SK-N-SH treated with all-trans-retinoic acid at 6 μM for 48 hours (cell line): ENCODE results near the gene GALNT17.

Experiments used
- ATAC-seq: fragments of 200-7000 bp; cut with Tn5 transposase; 3 replicates; pipeline ENCODE4 v1.9.1; 2020; ENCODE audit warnings: mild to moderate bottlenecking, moderate library complexity
- ARNTL ChIP-seq: fragments of 450-650 bp; formaldehyde crosslinking; IDR thresholded peaks from 2 replicates; pipeline ENCODE4 v1.5.0; 2020; ENCODE audit warnings: low read depth, mild to moderate bottlenecking, moderate library complexity, borderline replicate concordance
- BACH2 ChIP-seq: fragments of 250-450 bp; sonication (Bioruptor Pico); IDR thresholded peaks from 2 replicates; pipeline ENCODE4 v1.9.0; 2021; ENCODE audit warnings: mild to moderate bottlenecking, borderline replicate concordance
- CSDC2 ChIP-seq: fragments of 250-450 bp; sonication (Bioruptor Pico); IDR thresholded peaks from 2 replicates; pipeline ENCODE4 v1.5.0; 2020; ENCODE audit warnings: mild to moderate bottlenecking, moderate library complexity
- CSRNP3 ChIP-seq: fragments of 250-450 bp; sonication (Bioruptor Pico); IDR thresholded peaks from 2 replicates; pipeline ENCODE4 v1.5.1; 2021; ENCODE audit warnings: mild to moderate bottlenecking, moderate library complexity
- ESRRG ChIP-seq: fragments of 250-450 bp; sonication (Bioruptor Pico); IDR thresholded peaks from 2 replicates; pipeline ENCODE4 v1.6.1; 2021; ENCODE audit warnings: mild to moderate bottlenecking
- GLIS3 ChIP-seq: fragments of 250-450 bp; sonication (Bioruptor Pico); IDR thresholded peaks from 2 replicates; pipeline ENCODE4 v1.5.0; 2020; ENCODE audit warnings: mild to moderate bottlenecking, moderate library complexity
- ISL1 ChIP-seq: fragments of 250-450 bp; sonication (Bioruptor Pico); IDR thresholded peaks from 2 replicates; pipeline ENCODE4 v2.1.2; 2022; ENCODE audit warnings: mild to moderate bottlenecking, moderate library complexity
- OSR1 ChIP-seq: fragments of 250-450 bp; sonication (Bioruptor Pico); IDR thresholded peaks from 2 replicates; pipeline ENCODE4 v1.8.0; 2022; ENCODE audit warnings: moderate library complexity, mild to moderate bottlenecking, inconsistent platforms
- RARB ChIP-seq: fragments of 250-450 bp; sonication (Bioruptor Pico); IDR thresholded peaks from 2 replicates; pipeline ENCODE4 v1.8.0; 2021; ENCODE audit warnings: mild to moderate bottlenecking, moderate library complexity
- TCF4 ChIP-seq: fragments of 250-450 bp; sonication (Bioruptor Pico); IDR thresholded peaks from 2 replicates; pipeline ENCODE4 v1.8.0; 2021; ENCODE audit warnings: mild to moderate bottlenecking, moderate library complexity, borderline replicate concordance
- TOX ChIP-seq: fragments of 250-450 bp; sonication (Bioruptor Pico); IDR thresholded peaks from 2 replicates; pipeline ENCODE4 v1.8.0; 2021; ENCODE audit warnings: mild to moderate bottlenecking, moderate library complexity, borderline replicate concordance
- TSHZ2 ChIP-seq: fragments of 250-450 bp; sonication (Bioruptor Pico); IDR thresholded peaks from 2 replicates; pipeline ENCODE4 v1.5.0; 2020; ENCODE audit warnings: mild to moderate bottlenecking, moderate library complexity
- ZC3H10 ChIP-seq: fragments of 250-450 bp; sonication (Bioruptor Pico); IDR thresholded peaks from 2 replicates; pipeline ENCODE4 v1.5.1; 2021; ENCODE audit warnings: mild to moderate bottlenecking, moderate library complexity
- ZFP3 ChIP-seq: fragments of 250-450 bp; sonication (Bioruptor Pico); IDR thresholded peaks from 2 replicates; pipeline ENCODE4 v1.5.0; 2020; ENCODE audit warnings: mild to moderate bottlenecking, moderate library complexity
- ZFP30 ChIP-seq: fragments of 450-650 bp; formaldehyde crosslinking; IDR thresholded peaks from 2 replicates; pipeline ENCODE4 v1.5.0; 2022; ENCODE audit warnings: mild to moderate bottlenecking, moderate library complexity
- ZNF565 ChIP-seq: fragments of 450-650 bp; formaldehyde crosslinking; conservative IDR thresholded peaks from 2 replicates; pipeline ENCODE4 v1.5.0; 2020; ENCODE audit warnings: low read depth, mild to moderate bottlenecking, moderate library complexity
- ZNF70 ChIP-seq: fragments of 450-650 bp; formaldehyde crosslinking; IDR thresholded peaks from 2 replicates; pipeline ENCODE4 v1.5.0; 2020; ENCODE audit warnings: mild to moderate bottlenecking, moderate library complexity
- ZNF8 ChIP-seq: fragments of 450-650 bp; formaldehyde crosslinking; IDR thresholded peaks from 2 replicates; pipeline ENCODE4 v1.5.0; 2020; ENCODE audit warnings: mild to moderate bottlenecking, moderate library complexity
- TF ChIP-seq, protein P1 (sequence below): fragments of 250-450 bp; sonication (Bioruptor Pico); IDR thresholded peaks from 2 replicates; pipeline ENCODE4 v1.8.0; 2021; ENCODE audit warnings: low read depth, mild to moderate bottlenecking, moderate library complexity, borderline replicate concordance
- TF ChIP-seq, protein P2 (sequence below): fragments of 250-450 bp; sonication (Bioruptor Pico); IDR thresholded peaks from 2 replicates; pipeline ENCODE4 v1.5.1; 2020; ENCODE audit warnings: low read depth, mild to moderate bottlenecking, moderate library complexity
- TF ChIP-seq, protein P3 (sequence below): fragments of 250-450 bp; sonication (Bioruptor Pico); IDR thresholded peaks from 2 replicates; pipeline ENCODE4 v1.8.0; 2020; ENCODE audit warnings: mild to moderate bottlenecking, moderate library complexity, borderline replicate concordance

The GALNT17 gene

DNA sequence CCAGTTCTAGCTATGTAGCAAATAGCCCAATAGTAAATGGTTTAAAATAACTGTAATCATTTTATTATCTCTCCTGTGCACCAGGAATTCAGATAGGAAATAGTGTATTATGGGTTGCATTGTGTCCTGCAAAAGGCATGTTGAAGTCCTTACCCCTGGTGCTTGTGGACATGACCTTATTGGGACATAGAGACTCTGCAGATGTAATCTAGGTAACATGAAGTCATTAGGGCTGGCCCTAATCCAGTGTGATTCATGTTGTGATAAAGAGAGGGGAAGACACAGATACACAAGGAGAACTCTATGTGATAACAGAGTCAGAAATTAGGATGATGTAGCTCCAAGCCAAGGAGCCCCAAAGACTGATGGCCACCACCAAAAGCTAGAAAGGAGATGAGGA is 462.8 kb downstream of the GALNT17 start:
- TF ChIP-seq ZC3H10 (no peak), CSDC2 (no peak), OSR1 (no peak), GLIS3 (CRISPR knock-in tag) (no peak), ISL1 (no peak), RARB (CRISPR knock-in tag) (no peak), ZNF70 (CRISPR knock-in tag) (no peak), TOX (no peak), BACH2 (CRISPR knock-in tag) (no peak), ARNTL (no peak)
- TF ChIP-seq, protein P1, sequence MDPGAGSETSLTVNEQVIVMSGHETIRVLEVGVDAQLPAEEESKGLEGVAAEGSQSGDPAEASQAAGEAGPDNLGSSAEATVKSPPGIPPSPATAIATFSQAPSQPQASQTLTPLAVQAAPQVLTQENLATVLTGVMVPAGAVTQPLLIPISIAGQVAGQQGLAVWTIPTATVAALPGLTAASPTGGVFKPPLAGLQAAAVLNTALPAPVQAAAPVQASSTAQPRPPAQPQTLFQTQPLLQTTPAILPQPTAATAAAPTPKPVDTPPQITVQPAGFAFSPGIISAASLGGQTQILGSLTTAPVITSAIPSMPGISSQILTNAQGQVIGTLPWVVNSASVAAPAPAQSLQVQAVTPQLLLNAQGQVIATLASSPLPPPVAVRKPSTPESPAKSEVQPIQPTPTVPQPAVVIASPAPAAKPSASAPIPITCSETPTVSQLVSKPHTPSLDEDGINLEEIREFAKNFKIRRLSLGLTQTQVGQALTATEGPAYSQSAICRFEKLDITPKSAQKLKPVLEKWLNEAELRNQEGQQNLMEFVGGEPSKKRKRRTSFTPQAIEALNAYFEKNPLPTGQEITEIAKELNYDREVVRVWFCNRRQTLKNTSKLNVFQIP: no peak
- ATAC-seq: no peak

GRCh38 chr7:71595176-71595575 is 463.2 kb downstream of the GALNT17 start:
- no peak for ATAC-seq
- TF ChIP-seq CSDC2: no peak
- no peak for TF ChIP-seq ARNTL
- TF ChIP-seq, all 23 proteins: peak for 0

- TF ChIP-seq ARNTL (no peak), CSDC2 (no peak), ZNF565 (no peak), CSRNP3 (CRISPR knock-in tag) (no peak)
- no peak for ATAC-seq
These were observed 466.6 kb downstream of the GALNT17 start for GRCh38 chr7:71598553-71598952.

DNA sequence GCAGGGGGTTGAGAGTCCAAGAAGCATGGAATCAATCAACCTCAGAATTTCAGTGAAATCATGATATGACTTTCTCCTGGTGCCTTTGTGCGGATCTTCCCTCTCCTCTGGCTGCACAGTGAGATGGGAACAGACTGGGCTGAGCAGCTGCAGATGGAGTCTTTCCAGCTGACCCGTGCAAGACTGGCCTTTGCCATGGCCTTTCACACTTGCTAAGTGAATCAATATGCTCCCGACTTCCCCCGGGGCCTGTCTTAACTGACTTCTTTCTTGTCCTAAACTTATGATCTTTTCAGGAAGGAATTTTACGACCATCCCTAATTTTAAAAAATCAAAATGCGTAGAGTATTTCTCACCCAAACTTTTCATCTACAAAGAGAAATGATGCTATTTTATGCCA is 469.9 kb downstream of the GALNT17 start:
- TF ChIP-seq ZFP3 (CRISPR knock-in tag) (no peak), OSR1 (no peak), ISL1 (no peak), RARB (CRISPR knock-in tag) (no peak), ZNF70 (CRISPR knock-in tag) (no peak)
- TF ChIP-seq, protein P1: no peak
- TF ChIP-seq, protein P2, sequence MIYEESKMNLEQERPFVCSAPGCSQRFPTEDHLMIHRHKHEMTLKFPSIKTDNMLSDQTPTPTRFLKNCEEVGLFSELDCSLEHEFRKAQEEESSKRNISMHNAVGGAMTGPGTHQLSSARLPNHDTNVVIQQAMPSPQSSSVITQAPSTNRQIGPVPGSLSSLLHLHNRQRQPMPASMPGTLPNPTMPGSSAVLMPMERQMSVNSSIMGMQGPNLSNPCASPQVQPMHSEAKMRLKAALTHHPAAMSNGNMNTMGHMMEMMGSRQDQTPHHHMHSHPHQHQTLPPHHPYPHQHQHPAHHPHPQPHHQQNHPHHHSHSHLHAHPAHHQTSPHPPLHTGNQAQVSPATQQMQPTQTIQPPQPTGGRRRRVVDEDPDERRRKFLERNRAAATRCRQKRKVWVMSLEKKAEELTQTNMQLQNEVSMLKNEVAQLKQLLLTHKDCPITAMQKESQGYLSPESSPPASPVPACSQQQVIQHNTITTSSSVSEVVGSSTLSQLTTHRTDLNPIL (CRISPR knock-in tag): no peak
- ATAC-seq: no peak

- no peak for TF ChIP-seq ESRRG
- no peak for TF ChIP-seq ZFP3 (CRISPR knock-in tag)
- TF ChIP-seq, protein P3, sequence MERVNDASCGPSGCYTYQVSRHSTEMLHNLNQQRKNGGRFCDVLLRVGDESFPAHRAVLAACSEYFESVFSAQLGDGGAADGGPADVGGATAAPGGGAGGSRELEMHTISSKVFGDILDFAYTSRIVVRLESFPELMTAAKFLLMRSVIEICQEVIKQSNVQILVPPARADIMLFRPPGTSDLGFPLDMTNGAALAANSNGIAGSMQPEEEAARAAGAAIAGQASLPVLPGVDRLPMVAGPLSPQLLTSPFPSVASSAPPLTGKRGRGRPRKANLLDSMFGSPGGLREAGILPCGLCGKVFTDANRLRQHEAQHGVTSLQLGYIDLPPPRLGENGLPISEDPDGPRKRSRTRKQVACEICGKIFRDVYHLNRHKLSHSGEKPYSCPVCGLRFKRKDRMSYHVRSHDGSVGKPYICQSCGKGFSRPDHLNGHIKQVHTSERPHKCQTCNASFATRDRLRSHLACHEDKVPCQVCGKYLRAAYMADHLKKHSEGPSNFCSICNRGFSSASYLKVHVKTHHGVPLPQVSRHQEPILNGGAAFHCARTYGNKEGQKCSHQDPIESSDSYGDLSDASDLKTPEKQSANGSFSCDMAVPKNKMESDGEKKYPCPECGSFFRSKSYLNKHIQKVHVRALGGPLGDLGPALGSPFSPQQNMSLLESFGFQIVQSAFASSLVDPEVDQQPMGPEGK: no peak
- TF ChIP-seq ZNF8 (CRISPR knock-in tag): no peak
- TF ChIP-seq ISL1: no peak
- TF ChIP-seq, protein P2 (CRISPR knock-in tag): no peak
- TF ChIP-seq ZFP30: no peak
- TF ChIP-seq OSR1: no peak
- TF ChIP-seq GLIS3 (CRISPR knock-in tag): no peak
- no peak for TF ChIP-seq CSDC2
- TF ChIP-seq TCF4 (CRISPR knock-in tag): no peak
- TF ChIP-seq TOX: no peak
- no peak for TF ChIP-seq TSHZ2 (CRISPR knock-in tag)
- no peak for ATAC-seq
These were observed 473.0 kb downstream of the GALNT17 start for GRCh38 chr7:71604818-71605414.
